Upper lobe of left lung (tissue), 4 donors: ENCODE measurements around the gene SCPEP1.

Source experiments
- POLR2A ChIP-seq, 4 donors: fragments of 450-650 bp; IDR thresholded peaks; one replicate each; pipeline ENCODE4 v1.5.1; 2016 to 2017; ENCODE audit warnings: antibody characterized with exemption in 4 of 4, mild to moderate bottlenecking in 2 of 4
- TF ChIP-seq, protein P1 (sequence below), 6 experiments: fragments of 450-650 bp in 4 of 6; fragments of 200-600 bp in 2 of 6; sonication (generic) in 2 of 6; IDR thresholded peaks; one replicate each; pipeline ENCODE4 v1.5.1; 2016 to 2019; ENCODE audit warnings: antibody characterized with exemption in 6 of 6

DNA sequence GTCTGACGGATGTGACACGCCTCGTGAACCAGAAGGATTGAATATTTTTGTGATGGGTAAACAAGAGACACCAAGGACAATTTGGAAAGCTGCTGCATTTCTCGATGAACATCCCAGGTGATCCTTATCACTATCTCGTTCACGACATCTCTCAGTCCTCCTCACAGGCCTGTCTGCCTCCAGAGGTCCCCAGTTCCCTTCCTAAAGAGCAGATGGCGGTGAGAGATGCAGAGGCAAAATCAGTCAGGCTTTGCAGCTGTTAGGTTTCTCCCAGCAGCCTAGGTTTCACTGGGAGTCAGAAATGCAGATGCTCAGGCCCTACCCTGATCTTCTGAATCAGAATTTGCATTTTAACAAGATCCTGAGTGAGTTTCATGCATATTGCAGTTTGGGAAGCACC is 23.6 kb downstream of the SCPEP1 start:
- no peak for TF ChIP-seq POLR2A (IDR thresholded peaks at IDR 0.05)
- TF ChIP-seq, protein P1, sequence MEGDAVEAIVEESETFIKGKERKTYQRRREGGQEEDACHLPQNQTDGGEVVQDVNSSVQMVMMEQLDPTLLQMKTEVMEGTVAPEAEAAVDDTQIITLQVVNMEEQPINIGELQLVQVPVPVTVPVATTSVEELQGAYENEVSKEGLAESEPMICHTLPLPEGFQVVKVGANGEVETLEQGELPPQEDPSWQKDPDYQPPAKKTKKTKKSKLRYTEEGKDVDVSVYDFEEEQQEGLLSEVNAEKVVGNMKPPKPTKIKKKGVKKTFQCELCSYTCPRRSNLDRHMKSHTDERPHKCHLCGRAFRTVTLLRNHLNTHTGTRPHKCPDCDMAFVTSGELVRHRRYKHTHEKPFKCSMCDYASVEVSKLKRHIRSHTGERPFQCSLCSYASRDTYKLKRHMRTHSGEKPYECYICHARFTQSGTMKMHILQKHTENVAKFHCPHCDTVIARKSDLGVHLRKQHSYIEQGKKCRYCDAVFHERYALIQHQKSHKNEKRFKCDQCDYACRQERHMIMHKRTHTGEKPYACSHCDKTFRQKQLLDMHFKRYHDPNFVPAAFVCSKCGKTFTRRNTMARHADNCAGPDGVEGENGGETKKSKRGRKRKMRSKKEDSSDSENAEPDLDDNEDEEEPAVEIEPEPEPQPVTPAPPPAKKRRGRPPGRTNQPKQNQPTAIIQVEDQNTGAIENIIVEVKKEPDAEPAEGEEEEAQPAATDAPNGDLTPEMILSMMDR (IDR thresholded peaks at IDR 0.05): no peak
